Type B pancreatic cell (in vitro differentiated cells): ENCODE results near the gene FGF5. TPM values are rescaled to one million over a fixed set of nuclear protein-coding genes. Genes with fewer than 3 reads are reported as not detected.
"Not testable (repeated sequence)": the region's sequence is repeated elsewhere in the genome, so short reads cannot be mapped to it uniquely, and the experiment has no call there.

Experiments
- DNase-seq: peaks from one replicate; pipeline ENCODE4 v3.0.0; 2021; ENCODE audit warnings: mixed read lengths; ENCODE audit not compliant: unreplicated experiment; ENCODE audit errors: extremely low spot score
- H3K27ac Mint-ChIP-seq: 2 replicates; pipeline ENCODE4 v1.8.0; 2021; ENCODE audit warnings: mild to moderate bottlenecking, mixed read lengths
- H3K27me3 Mint-ChIP-seq: 2 replicates; pipeline ENCODE4 v1.8.0; 2021; ENCODE audit warnings: mixed read lengths
- H3K36me3 Mint-ChIP-seq: 2 replicates; pipeline ENCODE4 v1.8.0; 2021; ENCODE audit warnings: mixed read lengths
- H3K4me1 Mint-ChIP-seq: one replicate; pipeline ENCODE4 v1.8.0; 2021; ENCODE audit warnings: mixed read lengths; ENCODE audit not compliant: unreplicated experiment
- H3K4me3 Mint-ChIP-seq: 2 replicates; pipeline ENCODE4 v1.8.0; 2021; ENCODE audit warnings: mild to moderate bottlenecking, mixed read lengths
- H3K9me3 Mint-ChIP-seq: 2 replicates; pipeline ENCODE4 v1.8.0; 2021; ENCODE audit warnings: mixed read lengths
- total RNA-seq: library from RNA; stranded (reverse); gene quantifications from 2 replicates; pipeline ENCODE4 v1.2.1, GENCODE V29; 2021; ENCODE audit warnings: low replicate concordance
- TF ChIP-seq, protein P1 (sequence below): fragments of 200-600 bp; sonication (generic); conservative IDR thresholded peaks from 2 replicates; pipeline ENCODE4 v1.5.0; 2021; ENCODE audit warnings: antibody characterized with exemption, mild to moderate bottlenecking

Gene FGF5
- total RNA-seq, 1 donor from 2014 or later: 0.75 TPM

DNA sequence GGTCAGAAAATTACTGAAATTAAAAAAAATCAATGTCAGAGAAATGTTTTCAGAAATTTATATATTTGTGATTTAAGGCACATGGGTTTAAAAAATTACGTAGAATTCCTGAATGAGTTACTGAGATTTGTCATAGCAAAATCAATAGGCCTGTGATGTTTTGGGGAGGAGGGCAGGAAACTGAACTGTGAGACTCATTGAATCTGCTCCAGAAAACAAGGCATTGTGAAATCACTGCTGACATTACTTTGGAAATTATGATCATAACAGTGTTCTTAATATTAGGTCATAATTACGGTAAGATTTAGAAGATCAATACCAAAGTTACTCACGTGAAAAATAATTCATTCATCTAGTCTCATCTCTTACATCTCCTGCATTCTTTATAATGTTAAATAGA lies 5.3 kb downstream of the FGF5 start:
- TF ChIP-seq, protein P1, sequence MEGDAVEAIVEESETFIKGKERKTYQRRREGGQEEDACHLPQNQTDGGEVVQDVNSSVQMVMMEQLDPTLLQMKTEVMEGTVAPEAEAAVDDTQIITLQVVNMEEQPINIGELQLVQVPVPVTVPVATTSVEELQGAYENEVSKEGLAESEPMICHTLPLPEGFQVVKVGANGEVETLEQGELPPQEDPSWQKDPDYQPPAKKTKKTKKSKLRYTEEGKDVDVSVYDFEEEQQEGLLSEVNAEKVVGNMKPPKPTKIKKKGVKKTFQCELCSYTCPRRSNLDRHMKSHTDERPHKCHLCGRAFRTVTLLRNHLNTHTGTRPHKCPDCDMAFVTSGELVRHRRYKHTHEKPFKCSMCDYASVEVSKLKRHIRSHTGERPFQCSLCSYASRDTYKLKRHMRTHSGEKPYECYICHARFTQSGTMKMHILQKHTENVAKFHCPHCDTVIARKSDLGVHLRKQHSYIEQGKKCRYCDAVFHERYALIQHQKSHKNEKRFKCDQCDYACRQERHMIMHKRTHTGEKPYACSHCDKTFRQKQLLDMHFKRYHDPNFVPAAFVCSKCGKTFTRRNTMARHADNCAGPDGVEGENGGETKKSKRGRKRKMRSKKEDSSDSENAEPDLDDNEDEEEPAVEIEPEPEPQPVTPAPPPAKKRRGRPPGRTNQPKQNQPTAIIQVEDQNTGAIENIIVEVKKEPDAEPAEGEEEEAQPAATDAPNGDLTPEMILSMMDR: no peak
- Mint-ChIP-seq H3K4me3 (no peak overlapping the region), H3K27me3 (peaks cover 69% of the 10 kb centered on the region), H3K9me3 (peaks cover 6% of the 10 kb centered on the region), H3K36me3 (no peaks in the 10 kb centered on the region), H3K27ac (no peak overlapping the region), H3K4me1 (peaks cover 4% of the 10 kb centered on the region)
- no peak for DNase-seq

DNA sequence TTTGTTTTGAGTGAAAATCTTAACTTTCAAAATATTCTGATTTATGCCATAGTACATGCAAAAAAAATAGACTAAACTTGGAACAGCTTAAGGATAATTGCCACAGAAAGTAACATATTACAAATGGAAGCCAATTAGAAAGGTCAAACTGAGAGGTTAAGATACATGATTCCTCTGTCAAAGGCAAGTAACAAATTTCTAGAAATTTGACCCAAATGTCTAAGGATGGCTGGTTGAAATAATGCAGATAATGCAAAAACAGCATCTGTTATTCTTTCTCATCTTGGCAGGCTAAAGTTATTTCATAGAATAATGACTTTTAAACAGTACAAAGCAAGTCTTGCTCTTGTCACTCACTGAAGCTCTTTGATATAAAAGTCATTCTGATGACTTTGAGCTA lies 10.5 kb downstream of the FGF5 start:
- TF ChIP-seq, protein P1: no peak
- Mint-ChIP-seq H3K4me3 (no peak overlapping the region), H3K27ac (no peak overlapping the region), H3K36me3 (no peaks in the 10 kb centered on the region), H3K9me3 (no peaks in the 10 kb centered on the region), H3K4me1 (no peaks in the 10 kb centered on the region), H3K27me3 (peaks cover 39% of the 10 kb centered on the region)
- DNase-seq: no peak

DNA sequence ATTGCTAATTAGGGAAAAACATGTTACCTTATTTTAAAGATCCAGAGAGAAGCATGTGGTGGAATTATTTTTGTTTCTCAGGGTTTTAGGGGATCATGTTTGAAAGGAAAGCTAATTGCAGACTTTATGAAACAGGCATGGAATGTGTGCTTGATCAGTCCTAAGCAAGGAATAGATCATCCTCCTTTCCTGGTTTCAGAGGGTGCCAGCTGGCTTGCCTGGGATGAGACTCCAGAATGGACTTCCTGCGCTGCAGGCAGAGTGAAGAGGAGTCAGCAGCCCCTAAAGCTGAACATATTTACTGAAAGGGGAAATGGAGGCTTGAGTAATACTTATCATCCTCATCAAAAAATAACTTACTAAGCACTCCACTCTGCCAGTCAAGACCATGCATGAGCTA lies 13.3 kb downstream of the FGF5 start:
- Mint-ChIP-seq H3K27ac (no peak overlapping the region), H3K4me1 (no peaks in the 10 kb centered on the region), H3K27me3 (peaks cover 28% of the 10 kb centered on the region), H3K4me3 (no peak overlapping the region), H3K9me3 (no peaks in the 10 kb centered on the region), H3K36me3 (no peaks in the 10 kb centered on the region)
- DNase-seq: no peak
- TF ChIP-seq, protein P1: no peak

- DNase-seq: no peak
- Mint-ChIP-seq H3K36me3 (no peaks in the 10 kb centered on the region), H3K27me3 (peaks cover 18% of the 10 kb centered on the region), H3K9me3 (no peaks in the 10 kb centered on the region), H3K4me3 (no peak overlapping the region), H3K27ac (no peak overlapping the region), H3K4me1 (peaks cover 6% of the 10 kb centered on the region)
- TF ChIP-seq, protein P1: no peak
Measured at GRCh38 chr4:80286451-80286850, 20.0 kb downstream of the FGF5 start.

DNA sequence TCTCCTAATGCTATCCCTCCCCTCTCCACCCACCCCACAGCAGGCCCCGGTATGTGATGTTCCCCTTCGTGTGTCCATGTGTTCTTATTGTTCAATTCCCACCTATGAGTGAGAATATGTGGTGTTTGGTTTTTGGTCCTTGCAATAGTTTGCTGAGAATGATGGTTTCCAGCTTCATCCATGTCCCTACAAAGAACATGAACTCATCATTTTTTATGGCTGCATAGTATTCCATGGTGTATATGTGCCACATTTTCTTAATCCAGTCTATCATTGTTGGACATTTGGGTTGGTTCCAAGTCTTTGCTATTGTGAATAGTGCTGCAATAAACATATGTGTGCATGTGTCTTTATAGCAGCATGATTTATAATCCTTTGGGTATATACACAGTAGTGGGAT lies 24.2 kb downstream of the FGF5 start:
- peaks cover 13% of the 10 kb centered on the region for H3K27me3 Mint-ChIP-seq
- H3K4me3 Mint-ChIP-seq, DNase-seq, H3K4me1 Mint-ChIP-seq, H3K27ac Mint-ChIP-seq, H3K36me3 Mint-ChIP-seq, H3K9me3 Mint-ChIP-seq: not testable (repeated sequence)

GRCh38 chr4:80294206-80294605 lies 27.7 kb downstream of the FGF5 start:
- Mint-ChIP-seq H3K27me3 (peaks cover 18% of the 10 kb centered on the region), H3K4me3 (no peak overlapping the region), H3K27ac (no peak overlapping the region), H3K36me3 (no peaks in the 10 kb centered on the region), H3K4me1 (no peaks in the 10 kb centered on the region), H3K9me3 (no peaks in the 10 kb centered on the region)
- DNase-seq: no peak
- TF ChIP-seq, protein P1: no peak
